Liver (tissue), 9 donors: ENCODE results near the gene EBF4. TPM values are rescaled to one million over a fixed set of nuclear protein-coding genes. Genes with fewer than 3 reads are reported as not detected.

Source experiments
- DNase-seq: peaks from one replicate; pipeline ENCODE4 v3.0.0-alpha.2; 2017; ENCODE audit warnings: low spot score
- H3K27ac ChIP-seq, 2 donors: one replicate each; pipeline ENCODE4 v1.7.0; 2013; ENCODE audit warnings: inconsistent platforms in 2 of 2, low read length in 2 of 2, control low read depth in 1 of 2, low read depth in 1 of 2, mild to moderate bottlenecking in 1 of 2
- H3K27me3 ChIP-seq, 4 donors: one replicate each; pipeline versions ENCODE4 v1.6.1 to v1.7.0; 2013; ENCODE audit warnings: low read length in 3 of 4, inconsistent platforms in 1 of 4, mild to moderate bottlenecking in 1 of 4, moderate library complexity in 1 of 4; ENCODE audit not compliant: control insufficient read depth in 4 of 4, insufficient read depth in 4 of 4
- H3K36me3 ChIP-seq, 4 donors: one replicate each; pipeline versions ENCODE4 v1.6.1 to v1.7.0; 2013; ENCODE audit warnings: low read length in 3 of 4, mild to moderate bottlenecking in 3 of 4, low read depth in 1 of 4, moderate library complexity in 1 of 4; ENCODE audit not compliant: control insufficient read depth in 4 of 4, insufficient read depth in 3 of 4
- H3K4me1 ChIP-seq, 4 donors: one replicate each; pipeline versions ENCODE4 v1.6.1 to v1.7.0; 2013; ENCODE audit warnings: low read length in 3 of 4, mild to moderate bottlenecking in 3 of 4, moderate library complexity in 1 of 4; ENCODE audit not compliant: control insufficient read depth in 4 of 4, insufficient read depth in 4 of 4
- H3K4me3 ChIP-seq, 3 donors: one replicate each; pipeline versions ENCODE4 v1.6.1 to v1.7.0; 2013; ENCODE audit warnings: low read length in 3 of 3, control low read depth in 1 of 3, low read depth in 1 of 3, mild to moderate bottlenecking in 1 of 3
- H3K9ac ChIP-seq, 2 donors: one replicate each; pipeline ENCODE4 v1.7.0; 2013; ENCODE audit warnings: low read length in 2 of 2, mild to moderate bottlenecking in 2 of 2, moderate library complexity in 2 of 2, control low read depth in 1 of 2, low read depth in 1 of 2
- H3K9me3 ChIP-seq, 4 donors: one replicate each; pipeline versions ENCODE4 v1.6.1 to v1.7.0; 2013; ENCODE audit warnings: low read length in 3 of 4; ENCODE audit not compliant: control insufficient read depth in 4 of 4
- EGR1 ChIP-seq, 2 donors: IDR thresholded peaks; 2 replicates each; pipeline ENCODE4 v1.6.1; 2016 to 2018; ENCODE audit warnings: antibody characterized with exemption in 2 of 2, low read depth in 2 of 2
- GABPA ChIP-seq, 2 donors: IDR thresholded peaks in 1 of 2; conservative IDR thresholded peaks in 1 of 2; 2 replicates each; pipeline ENCODE4 v1.6.1; 2016; ENCODE audit warnings: antibody characterized with exemption in 2 of 2, mild to moderate bottlenecking in 1 of 2, moderate library complexity in 1 of 2
- NR2F2 ChIP-seq: IDR thresholded peaks from 2 replicates; pipeline ENCODE4 v1.6.1; 2016; ENCODE audit warnings: antibody characterized with exemption
- RAD21 ChIP-seq, 2 donors: IDR thresholded peaks; 2 replicates each; pipeline ENCODE4 v1.6.1; 2016; ENCODE audit warnings: antibody characterized with exemption in 2 of 2, mild to moderate bottlenecking in 2 of 2
- WGBS: extraction: QIAGEN DNeasy Blood & Tissue Kit; methylation state at CpG from one replicate; pipeline ENCODE4 v1.1.7; 2013; 5-methylcytosine and 5-hydroxymethylcytosine counted together
- polyA plus RNA-seq, 2 donors: library from polyadenylated mRNA; stranded (reverse) in 1 of 2; unstranded in 1 of 2; fragments of 200-250 nt in 1 of 2; fragments of >200 nt in 1 of 2; fragmentation: Nextera tagmentation in 1 of 2; extraction: Ambion mirVana in 1 of 2; gene quantifications; one replicate each; pipeline versions ENCODE4 v1.2.1 to v1.2.3, GENCODE V29; 2013 to 2015
- total RNA-seq, 2 donors: library from RNA; depleted of rRNA; stranded (reverse); fragments of >200 nt; gene quantifications; one replicate each; pipeline ENCODE4 v1.2.3, GENCODE V29; 2014
- TF ChIP-seq, protein P1 (sequence below): IDR thresholded peaks from 2 replicates; pipeline ENCODE4 v1.6.1; 2016; ENCODE audit warnings: antibody characterized with exemption
- TF ChIP-seq, protein P2 (sequence below): IDR thresholded peaks from 2 replicates; pipeline ENCODE4 v1.6.1; 2016; ENCODE audit warnings: antibody characterized with exemption, mild to moderate bottlenecking
- TF ChIP-seq, protein P3 (sequence below): fragments of 150-350 bp; IDR thresholded peaks from 2 replicates; pipeline ENCODE4 v1.5.1; 2017; ENCODE audit warnings: improper control_type of control experiment, low read depth, low read length; ENCODE audit not compliant: missing input control
- donor health status: healthy.
- donor health status: healthy.
- donor health status: healthy.
- donor health status: healthy.
- donor health status: healthy.

Gene EBF4
- total and polyA plus RNA-seq, 4 donors = 2.3 to 4.0 (median 2.9) TPM

DNA sequence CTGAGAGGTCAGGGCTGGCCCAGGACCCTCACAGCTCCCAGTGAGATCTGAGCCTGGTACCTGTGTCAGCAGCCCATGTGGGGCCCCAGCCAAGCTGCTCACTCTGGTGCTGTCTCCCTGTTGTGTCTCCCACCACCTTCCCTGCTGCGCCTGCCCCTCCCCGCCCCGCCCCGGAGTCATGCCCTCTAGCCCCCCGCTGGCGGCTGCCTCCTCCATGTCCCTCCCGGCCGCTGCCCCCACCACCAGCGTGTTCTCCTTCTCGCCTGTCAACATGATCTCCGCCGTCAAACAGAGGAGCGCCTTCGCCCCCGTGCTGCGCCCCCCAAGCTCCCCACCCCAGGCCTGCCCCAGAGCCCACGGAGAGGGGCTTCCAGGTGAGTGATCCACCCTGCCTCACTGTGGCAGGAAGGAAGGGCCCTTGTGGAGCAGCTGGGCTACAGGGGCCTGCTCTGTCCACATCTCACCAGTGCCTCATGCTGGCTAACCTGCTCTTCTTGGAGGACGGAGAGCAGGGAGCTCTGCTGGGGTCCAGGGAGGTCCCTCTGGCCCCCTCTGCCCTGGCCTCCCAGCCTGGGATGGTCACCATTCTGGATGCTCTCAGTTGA, 63.0 kb downstream of the EBF4 start (continued):
- TF ChIP-seq, protein P1, sequence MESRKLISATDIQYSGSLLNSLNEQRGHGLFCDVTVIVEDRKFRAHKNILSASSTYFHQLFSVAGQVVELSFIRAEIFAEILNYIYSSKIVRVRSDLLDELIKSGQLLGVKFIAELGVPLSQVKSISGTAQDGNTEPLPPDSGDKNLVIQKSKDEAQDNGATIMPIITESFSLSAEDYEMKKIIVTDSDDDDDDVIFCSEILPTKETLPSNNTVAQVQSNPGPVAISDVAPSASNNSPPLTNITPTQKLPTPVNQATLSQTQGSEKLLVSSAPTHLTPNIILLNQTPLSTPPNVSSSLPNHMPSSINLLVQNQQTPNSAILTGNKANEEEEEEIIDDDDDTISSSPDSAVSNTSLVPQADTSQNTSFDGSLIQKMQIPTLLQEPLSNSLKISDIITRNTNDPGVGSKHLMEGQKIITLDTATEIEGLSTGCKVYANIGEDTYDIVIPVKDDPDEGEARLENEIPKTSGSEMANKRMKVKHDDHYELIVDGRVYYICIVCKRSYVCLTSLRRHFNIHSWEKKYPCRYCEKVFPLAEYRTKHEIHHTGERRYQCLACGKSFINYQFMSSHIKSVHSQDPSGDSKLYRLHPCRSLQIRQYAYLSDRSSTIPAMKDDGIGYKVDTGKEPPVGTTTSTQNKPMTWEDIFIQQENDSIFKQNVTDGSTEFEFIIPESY = no peak
- TF ChIP-seq, protein P2, sequence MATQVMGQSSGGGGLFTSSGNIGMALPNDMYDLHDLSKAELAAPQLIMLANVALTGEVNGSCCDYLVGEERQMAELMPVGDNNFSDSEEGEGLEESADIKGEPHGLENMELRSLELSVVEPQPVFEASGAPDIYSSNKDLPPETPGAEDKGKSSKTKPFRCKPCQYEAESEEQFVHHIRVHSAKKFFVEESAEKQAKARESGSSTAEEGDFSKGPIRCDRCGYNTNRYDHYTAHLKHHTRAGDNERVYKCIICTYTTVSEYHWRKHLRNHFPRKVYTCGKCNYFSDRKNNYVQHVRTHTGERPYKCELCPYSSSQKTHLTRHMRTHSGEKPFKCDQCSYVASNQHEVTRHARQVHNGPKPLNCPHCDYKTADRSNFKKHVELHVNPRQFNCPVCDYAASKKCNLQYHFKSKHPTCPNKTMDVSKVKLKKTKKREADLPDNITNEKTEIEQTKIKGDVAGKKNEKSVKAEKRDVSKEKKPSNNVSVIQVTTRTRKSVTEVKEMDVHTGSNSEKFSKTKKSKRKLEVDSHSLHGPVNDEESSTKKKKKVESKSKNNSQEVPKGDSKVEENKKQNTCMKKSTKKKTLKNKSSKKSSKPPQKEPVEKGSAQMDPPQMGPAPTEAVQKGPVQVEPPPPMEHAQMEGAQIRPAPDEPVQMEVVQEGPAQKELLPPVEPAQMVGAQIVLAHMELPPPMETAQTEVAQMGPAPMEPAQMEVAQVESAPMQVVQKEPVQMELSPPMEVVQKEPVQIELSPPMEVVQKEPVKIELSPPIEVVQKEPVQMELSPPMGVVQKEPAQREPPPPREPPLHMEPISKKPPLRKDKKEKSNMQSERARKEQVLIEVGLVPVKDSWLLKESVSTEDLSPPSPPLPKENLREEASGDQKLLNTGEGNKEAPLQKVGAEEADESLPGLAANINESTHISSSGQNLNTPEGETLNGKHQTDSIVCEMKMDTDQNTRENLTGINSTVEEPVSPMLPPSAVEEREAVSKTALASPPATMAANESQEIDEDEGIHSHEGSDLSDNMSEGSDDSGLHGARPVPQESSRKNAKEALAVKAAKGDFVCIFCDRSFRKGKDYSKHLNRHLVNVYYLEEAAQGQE = no peak

DNA sequence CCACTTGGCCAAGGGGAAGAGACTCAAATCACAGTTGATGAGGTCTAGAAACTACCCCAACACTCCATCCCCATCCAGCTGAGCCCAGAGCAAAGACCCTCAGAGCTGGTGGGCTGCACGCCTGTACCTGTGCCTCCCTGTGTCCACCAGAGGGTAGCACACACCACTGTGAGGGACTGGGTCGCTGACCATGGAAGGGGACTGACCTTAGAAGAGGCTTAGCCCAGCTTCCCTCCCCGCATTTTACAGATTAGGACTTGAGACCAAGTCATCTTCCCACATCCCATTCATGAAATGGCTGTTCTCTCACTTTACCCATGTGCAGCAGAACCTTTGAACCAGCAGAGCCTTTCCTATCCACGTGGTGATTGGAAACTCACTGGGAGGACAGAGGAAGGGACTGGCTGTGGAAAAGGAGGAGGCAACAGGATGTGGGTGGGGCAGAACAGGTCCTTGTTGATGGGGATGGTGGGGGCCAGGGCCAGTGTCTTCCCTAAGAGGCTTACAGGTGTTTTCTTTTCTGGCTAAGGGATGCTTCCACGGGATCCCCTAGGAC, 63.6 kb downstream of the EBF4 start:
- TF ChIP-seq EGR1 (IDR thresholded peaks at IDR 0.05; ENCODE audit: low read depth in 2 of 2) (no peak), RAD21 (IDR thresholded peaks at IDR 0.05) (peak; percentile 79 to 87)
- TF ChIP-seq, protein P3, sequence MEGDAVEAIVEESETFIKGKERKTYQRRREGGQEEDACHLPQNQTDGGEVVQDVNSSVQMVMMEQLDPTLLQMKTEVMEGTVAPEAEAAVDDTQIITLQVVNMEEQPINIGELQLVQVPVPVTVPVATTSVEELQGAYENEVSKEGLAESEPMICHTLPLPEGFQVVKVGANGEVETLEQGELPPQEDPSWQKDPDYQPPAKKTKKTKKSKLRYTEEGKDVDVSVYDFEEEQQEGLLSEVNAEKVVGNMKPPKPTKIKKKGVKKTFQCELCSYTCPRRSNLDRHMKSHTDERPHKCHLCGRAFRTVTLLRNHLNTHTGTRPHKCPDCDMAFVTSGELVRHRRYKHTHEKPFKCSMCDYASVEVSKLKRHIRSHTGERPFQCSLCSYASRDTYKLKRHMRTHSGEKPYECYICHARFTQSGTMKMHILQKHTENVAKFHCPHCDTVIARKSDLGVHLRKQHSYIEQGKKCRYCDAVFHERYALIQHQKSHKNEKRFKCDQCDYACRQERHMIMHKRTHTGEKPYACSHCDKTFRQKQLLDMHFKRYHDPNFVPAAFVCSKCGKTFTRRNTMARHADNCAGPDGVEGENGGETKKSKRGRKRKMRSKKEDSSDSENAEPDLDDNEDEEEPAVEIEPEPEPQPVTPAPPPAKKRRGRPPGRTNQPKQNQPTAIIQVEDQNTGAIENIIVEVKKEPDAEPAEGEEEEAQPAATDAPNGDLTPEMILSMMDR = peak; percentile 57
- peaks cover 1 to 13% (median 11%) of the 10 kb centered on the region in 4 donors for H3K4me1 ChIP-seq
- no peak overlapping the region for H3K4me3 ChIP-seq
- 57% methylated on average over 5 of the region's 5 CpGs for WGBS
- H3K9ac ChIP-seq = no peak overlapping the region
- no peaks in the 10 kb centered on the region for H3K27me3 ChIP-seq
- no peak for DNase-seq
- H3K36me3 ChIP-seq = no peaks in the 10 kb centered on the region
- no peaks in the 10 kb centered on the region for H3K9me3 ChIP-seq
- no peak overlapping the region for H3K27ac ChIP-seq

DNA sequence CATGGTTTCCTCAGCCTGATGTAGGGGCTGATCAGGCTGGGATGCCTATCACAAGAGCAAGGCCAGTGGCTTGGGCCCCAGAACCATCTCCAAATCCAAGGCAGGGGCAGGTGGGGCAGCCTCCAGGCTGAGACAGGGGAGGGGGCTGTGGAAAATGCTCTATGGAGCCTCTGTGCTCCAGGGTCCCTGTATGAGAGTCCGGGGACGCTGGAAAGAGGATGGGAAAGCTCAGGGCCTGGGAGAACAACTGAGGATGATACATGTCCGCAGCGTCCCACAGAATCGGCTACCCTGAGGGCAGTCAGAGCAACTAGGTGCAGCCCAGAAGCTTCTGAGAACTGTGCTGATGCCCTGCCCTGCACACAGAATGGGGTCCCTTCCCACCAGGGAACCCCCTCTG, 64.4 kb downstream of the EBF4 start:
- no peak overlapping the region for H3K4me3 ChIP-seq
- peaks cover 0 to 11% (median 7%) of the 10 kb centered on the region in 4 donors for H3K4me1 ChIP-seq
- no peak overlapping the region for H3K27ac ChIP-seq
- H3K36me3 ChIP-seq = no peaks in the 10 kb centered on the region
- H3K9me3 ChIP-seq = no peaks in the 10 kb centered on the region
- TF ChIP-seq GABPA (IDR thresholded peaks at IDR 0.05 in 1 of 2, conservative IDR thresholded peaks at IDR 0.05 in 1 of 2) = no peak
- TF ChIP-seq NR2F2 = no peak
- TF ChIP-seq EGR1 (IDR thresholded peaks at IDR 0.05; ENCODE audit: low read depth in 2 of 2) = no peak
- DNase-seq = no peak
- H3K27me3 ChIP-seq = no peaks in the 10 kb centered on the region
- WGBS = 94% methylated on average over 5 of the region's 5 CpGs
- no peak overlapping the region for H3K9ac ChIP-seq
